Neural progenitor cell (in vitro differentiated cells): Measurements from ENCODE around the gene CPA3. TPM values are rescaled to one million over a fixed set of nuclear protein-coding genes. Genes with fewer than 3 reads are reported as not detected.

Experiments used
- DNase-seq: peaks from one replicate; pipeline ENCODE4 v3.0.0-alpha.2; 2016; ENCODE audit warnings: low spot score
- H2AFZ ChIP-seq: fragments of 200-600 bp; sonication (generic); replicated peaks from 2 replicates; pipeline ENCODE4 v1.6.1; 2016; ENCODE audit warnings: antibody characterized with exemption
- H3F3A ChIP-seq: fragments of 200-600 bp; sonication (generic); 2 replicates; pipeline ENCODE4 v1.6.1; 2016; ENCODE audit warnings: antibody characterized with exemption, low read depth
- H3K27ac ChIP-seq: fragments of 200-600 bp; sonication (generic); 2 replicates; pipeline ENCODE4 v1.5.1; 2016; ENCODE audit warnings: mild to moderate bottlenecking
- H3K27me3 ChIP-seq: fragments of 200-600 bp; sonication (generic); 2 replicates; pipeline ENCODE4 v1.6.1; 2016; ENCODE audit warnings: mild to moderate bottlenecking, moderate library complexity
- H3K36me3 ChIP-seq: fragments of 200-600 bp; sonication (generic); 2 replicates; pipeline ENCODE4 v1.5.1; 2016
- H3K4me1 ChIP-seq: fragments of 200-600 bp; sonication (generic); 2 replicates; pipeline ENCODE4 v1.6.1; 2016; ENCODE audit warnings: mixed run types
- H3K4me2 ChIP-seq: fragments of 200-600 bp; sonication (generic); 2 replicates; pipeline ENCODE4 v1.6.1; 2016
- H3K4me3 ChIP-seq: fragments of 200-600 bp; sonication (generic); 2 replicates; pipeline ENCODE4 v1.5.1; 2016
- H3K79me2 ChIP-seq: fragments of 200-600 bp; sonication (generic); 2 replicates; pipeline ENCODE4 v1.6.1; 2016; ENCODE audit warnings: low read depth
- H3K9ac ChIP-seq: fragments of 200-600 bp; sonication (generic); 2 replicates; pipeline ENCODE4 v1.6.1; 2016
- H3K9me3 ChIP-seq: fragments of 200-600 bp; sonication (generic); 2 replicates; pipeline ENCODE4 v1.5.1; 2016; ENCODE audit warnings: low read depth
- H4K20me1 ChIP-seq: fragments of 200-600 bp; sonication (generic); 2 replicates; pipeline ENCODE4 v1.6.1; 2016; ENCODE audit warnings: low read depth
- H3K27ac Mint-ChIP-seq: 3 replicates; pipeline ENCODE4 v1.8.0; 2021; ENCODE audit warnings: mixed read lengths
- H3K27me3 Mint-ChIP-seq: 2 replicates; pipeline ENCODE4 v1.8.0; 2022; ENCODE audit warnings: low read depth, mild to moderate bottlenecking, inconsistent platforms, moderate library complexity, mixed read lengths; ENCODE audit not compliant: insufficient read depth
- H3K36me3 Mint-ChIP-seq: 3 replicates; pipeline ENCODE4 v1.8.0; 2021; ENCODE audit warnings: mixed read lengths
- H3K4me1 Mint-ChIP-seq: 3 replicates; pipeline ENCODE4 v1.8.0; 2021; ENCODE audit warnings: mixed read lengths
- H3K4me3 Mint-ChIP-seq: 3 replicates; pipeline ENCODE4 v1.8.0; 2021; ENCODE audit warnings: mild to moderate bottlenecking, moderate library complexity, mixed read lengths
- H3K9me3 Mint-ChIP-seq: 3 replicates; pipeline ENCODE4 v1.8.0; 2020; ENCODE audit warnings: mixed read lengths
- EZH2 ChIP-seq: fragments of 200-600 bp; sonication (generic); IDR thresholded peaks from 2 replicates; pipeline ENCODE4 v1.6.1; 2017; ENCODE audit warnings: antibody characterized with exemption, mild to moderate bottlenecking, moderate library complexity
- EZH2phosphoT487 ChIP-seq: fragments of 200-600 bp; sonication (generic); IDR thresholded peaks from 2 replicates; pipeline ENCODE4 v1.6.1; 2017; ENCODE audit warnings: antibody characterized with exemption
- total RNA-seq: library from RNA; depleted of rRNA; stranded (reverse); fragments of >200 nt; gene quantifications from 2 replicates; pipeline ENCODE4 v1.2.3, GENCODE V29; 2015; ENCODE audit warnings: low replicate concordance
- TF ChIP-seq, protein P1 (sequence below): fragments of 200-600 bp; sonication (generic); IDR thresholded peaks from 2 replicates; pipeline ENCODE4 v1.5.1; 2017; ENCODE audit warnings: antibody characterized with exemption, mild to moderate bottlenecking

CPA3 gene
- total RNA-seq, 1 donor from 2014 or later: not detected

DNA sequence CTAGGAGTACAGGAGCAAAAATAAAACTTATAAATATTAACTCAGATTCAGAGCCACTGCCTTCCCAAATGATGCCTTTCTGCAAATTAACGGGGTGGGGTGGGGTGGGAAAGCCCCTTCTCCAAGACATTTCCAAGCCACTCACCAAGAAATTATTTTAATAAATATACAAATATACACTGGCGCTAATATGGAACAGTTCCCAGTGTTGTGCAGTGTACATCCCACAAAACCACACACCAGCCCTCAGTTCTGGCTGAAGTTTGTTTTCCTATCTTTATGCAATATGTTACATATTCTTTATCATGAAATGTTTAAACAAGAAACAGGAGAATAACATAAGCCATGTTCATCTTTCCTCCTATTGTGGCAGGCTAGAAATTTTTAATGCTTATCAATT lies 73.2 kb downstream of the CPA3 start:
- no peak for DNase-seq
- Histone ChIP-seq H3F3A (no peaks in the 10 kb centered on the region), H3K4me2 (no peak overlapping the region), H3K27ac (no peak overlapping the region), H3K9me3 (no peaks in the 10 kb centered on the region), H3K79me2 (no peaks in the 10 kb centered on the region), H3K9ac (no peak overlapping the region), H3K36me3 (no peaks in the 10 kb centered on the region), H3K4me3 (no peak overlapping the region), H3K4me1 (peaks cover 5% of the 10 kb centered on the region), H4K20me1 (no peaks in the 10 kb centered on the region), H3K27me3 (no peaks in the 10 kb centered on the region), H2AFZ (no peak overlapping the region)
- Mint-ChIP-seq H3K4me1 (peaks cover 40% of the 10 kb centered on the region), H3K36me3 (no peaks in the 10 kb centered on the region), H3K9me3 (peaks cover 4% of the 10 kb centered on the region), H3K27me3 (peaks cover 2% of the 10 kb centered on the region), H3K27ac (no peak overlapping the region), H3K4me3 (no peak overlapping the region)
- TF ChIP-seq, protein P1, sequence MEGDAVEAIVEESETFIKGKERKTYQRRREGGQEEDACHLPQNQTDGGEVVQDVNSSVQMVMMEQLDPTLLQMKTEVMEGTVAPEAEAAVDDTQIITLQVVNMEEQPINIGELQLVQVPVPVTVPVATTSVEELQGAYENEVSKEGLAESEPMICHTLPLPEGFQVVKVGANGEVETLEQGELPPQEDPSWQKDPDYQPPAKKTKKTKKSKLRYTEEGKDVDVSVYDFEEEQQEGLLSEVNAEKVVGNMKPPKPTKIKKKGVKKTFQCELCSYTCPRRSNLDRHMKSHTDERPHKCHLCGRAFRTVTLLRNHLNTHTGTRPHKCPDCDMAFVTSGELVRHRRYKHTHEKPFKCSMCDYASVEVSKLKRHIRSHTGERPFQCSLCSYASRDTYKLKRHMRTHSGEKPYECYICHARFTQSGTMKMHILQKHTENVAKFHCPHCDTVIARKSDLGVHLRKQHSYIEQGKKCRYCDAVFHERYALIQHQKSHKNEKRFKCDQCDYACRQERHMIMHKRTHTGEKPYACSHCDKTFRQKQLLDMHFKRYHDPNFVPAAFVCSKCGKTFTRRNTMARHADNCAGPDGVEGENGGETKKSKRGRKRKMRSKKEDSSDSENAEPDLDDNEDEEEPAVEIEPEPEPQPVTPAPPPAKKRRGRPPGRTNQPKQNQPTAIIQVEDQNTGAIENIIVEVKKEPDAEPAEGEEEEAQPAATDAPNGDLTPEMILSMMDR: no peak
- TF ChIP-seq EZH2phosphoT487 (no peak), EZH2 (no peak)

DNA sequence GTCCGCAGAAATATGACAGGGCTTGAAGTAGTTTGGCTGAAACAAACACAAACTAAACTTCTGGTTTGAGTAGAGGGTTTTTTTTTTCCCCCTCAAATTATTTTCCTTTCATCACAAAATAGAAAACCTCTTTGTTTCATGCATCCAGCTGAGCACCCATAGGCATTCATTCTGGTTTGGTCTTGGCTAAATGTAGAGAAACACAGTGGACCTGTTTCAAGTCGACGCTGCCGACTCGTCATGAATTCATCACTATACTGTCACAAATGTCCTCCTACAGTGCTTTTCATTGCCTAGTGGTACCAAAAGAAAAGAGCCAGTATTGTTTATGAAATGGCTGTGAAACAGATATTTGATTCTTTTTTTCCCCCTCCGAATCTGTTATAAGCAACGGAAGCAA lies 73.8 kb downstream of the CPA3 start:
- no peaks in the 10 kb centered on the region for H3K27me3 ChIP-seq
- Mint-ChIP-seq H3K4me3 (no peak overlapping the region), H3K9me3 (peaks cover 4% of the 10 kb centered on the region), H3K27ac (peak overlapping the region; percentile 67), H3K27me3 (peaks cover 2% of the 10 kb centered on the region), H3K4me1 (peaks cover 44% of the 10 kb centered on the region), H3K36me3 (no peaks in the 10 kb centered on the region)
- no peaks in the 10 kb centered on the region for H3K9me3 ChIP-seq
- no peaks in the 10 kb centered on the region for H3K36me3 ChIP-seq
- DNase-seq: no peak
- H3K27ac ChIP-seq: no peak overlapping the region
- H3K4me1 ChIP-seq: peaks cover 5% of the 10 kb centered on the region
- peak overlapping the region; percentile 90 for H2AFZ ChIP-seq
- no peak overlapping the region for H3K9ac ChIP-seq
- no peaks in the 10 kb centered on the region for H3K79me2 ChIP-seq
- no peaks in the 10 kb centered on the region for H4K20me1 ChIP-seq
- no peak overlapping the region for H3K4me2 ChIP-seq
- no peaks in the 10 kb centered on the region for H3F3A ChIP-seq
- no peak for TF ChIP-seq EZH2
- TF ChIP-seq EZH2phosphoT487: no peak
- TF ChIP-seq, protein P1: no peak
- H3K4me3 ChIP-seq: no peak overlapping the region

DNA sequence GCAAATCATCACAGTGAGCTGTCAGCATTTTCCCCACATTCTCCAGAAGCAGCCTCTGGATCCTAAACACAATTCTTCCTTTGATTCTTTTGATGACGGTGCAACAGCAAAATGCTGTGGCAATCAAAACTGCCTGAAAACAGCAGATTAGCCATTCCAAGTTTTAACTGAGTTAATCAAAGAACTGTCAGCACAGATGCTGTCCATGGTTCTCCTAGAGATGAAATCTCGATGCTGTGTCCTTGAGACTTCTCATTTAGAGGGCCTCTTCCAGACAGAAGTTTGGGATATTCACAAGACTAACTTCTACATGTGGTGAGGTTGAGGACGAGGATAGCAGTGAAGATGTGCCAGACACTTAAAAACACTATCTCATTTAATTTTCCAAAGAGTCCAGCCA lies 75.9 kb downstream of the CPA3 start:
- Histone ChIP-seq H3K4me2 (no peak overlapping the region), H3K9me3 (no peaks in the 10 kb centered on the region), H4K20me1 (no peaks in the 10 kb centered on the region), H3K27me3 (no peaks in the 10 kb centered on the region), H3F3A (no peaks in the 10 kb centered on the region), H3K9ac (no peak overlapping the region), H3K79me2 (no peaks in the 10 kb centered on the region), H2AFZ (no peak overlapping the region), H3K4me3 (no peak overlapping the region), H3K27ac (no peak overlapping the region), H3K4me1 (peaks cover 5% of the 10 kb centered on the region), H3K36me3 (no peaks in the 10 kb centered on the region)
- TF ChIP-seq EZH2 (no peak), EZH2phosphoT487 (no peak)
- TF ChIP-seq, protein P1: no peak
- Mint-ChIP-seq H3K4me1 (peaks cover 46% of the 10 kb centered on the region), H3K27me3 (peaks cover 2% of the 10 kb centered on the region), H3K9me3 (peaks cover 2% of the 10 kb centered on the region), H3K27ac (peak overlapping the region; percentile 52), H3K4me3 (no peak overlapping the region), H3K36me3 (no peaks in the 10 kb centered on the region)
- DNase-seq: no peak
